Activated naive CD8-positive, alpha-beta T cell (primary cell): ENCODE measurements around the gene BRD7.
A peak's percentile ranks its signal among the peaks of the same experiment; 100 is the strongest.

ENCODE experiments used
- H3K27ac Mint-ChIP-seq: one replicate; pipeline ENCODE4 v1.8.0; 2021; ENCODE audit warnings: mixed read lengths
- H3K27me3 Mint-ChIP-seq: one replicate; pipeline ENCODE4 v1.8.0; 2021; ENCODE audit warnings: mixed read lengths
- H3K36me3 Mint-ChIP-seq: one replicate; pipeline ENCODE4 v1.8.0; 2021; ENCODE audit warnings: mixed read lengths
- H3K4me1 Mint-ChIP-seq: one replicate; pipeline ENCODE4 v1.8.0; 2021; ENCODE audit warnings: low read depth, mixed read lengths
- H3K4me3 Mint-ChIP-seq: one replicate; pipeline ENCODE4 v1.8.0; 2021; ENCODE audit warnings: mild to moderate bottlenecking, mixed read lengths
- H3K9me3 Mint-ChIP-seq: one replicate; pipeline ENCODE4 v1.8.0; 2021; ENCODE audit warnings: low read depth, mixed read lengths

The BRD7 gene

GRCh38 chr16:50310308-50311133, 58.3 kb downstream of the BRD7 start:
- H3K4me1 Mint-ChIP-seq = peaks cover 16% of the 10 kb centered on the region
- no peak overlapping the region for H3K4me3 Mint-ChIP-seq

GRCh38 chr16:50309527-50310307, 59.1 kb downstream of the BRD7 start:
- Mint-ChIP-seq H3K36me3 (peaks cover 2% of the 10 kb centered on the region), H3K9me3 (no peaks in the 10 kb centered on the region), H3K27me3 (no peaks in the 10 kb centered on the region), H3K4me1 (peaks cover 15% of the 10 kb centered on the region), H3K4me3 (no peak overlapping the region), H3K27ac (peak overlapping the region; percentile 58)

More at GRCh38 chr16:50310308-50311133, 58.3 kb downstream of the BRD7 start:
- Mint-ChIP-seq H3K36me3 (peaks cover 2% of the 10 kb centered on the region), H3K27me3 (no peaks in the 10 kb centered on the region), H3K27ac (peak overlapping the region; percentile 58), H3K9me3 (no peaks in the 10 kb centered on the region)

GRCh38 chr16:50309156-50309526, 59.6 kb downstream of the BRD7 start:
- Mint-ChIP-seq H3K4me1 (peaks cover 11% of the 10 kb centered on the region), H3K27me3 (no peaks in the 10 kb centered on the region), H3K27ac (no peak overlapping the region), H3K9me3 (no peaks in the 10 kb centered on the region), H3K4me3 (no peak overlapping the region), H3K36me3 (peaks cover 2% of the 10 kb centered on the region)

GRCh38 chr16:50308237-50308965, 60.4 kb downstream of the BRD7 start:
- no peaks in the 10 kb centered on the region for H3K9me3 Mint-ChIP-seq
- no peak overlapping the region for H3K4me3 Mint-ChIP-seq
- H3K4me1 Mint-ChIP-seq = peaks cover 7% of the 10 kb centered on the region
- no peak overlapping the region for H3K27ac Mint-ChIP-seq
- H3K27me3 Mint-ChIP-seq = no peaks in the 10 kb centered on the region
- H3K36me3 Mint-ChIP-seq = peaks cover 2% of the 10 kb centered on the region

DNA sequence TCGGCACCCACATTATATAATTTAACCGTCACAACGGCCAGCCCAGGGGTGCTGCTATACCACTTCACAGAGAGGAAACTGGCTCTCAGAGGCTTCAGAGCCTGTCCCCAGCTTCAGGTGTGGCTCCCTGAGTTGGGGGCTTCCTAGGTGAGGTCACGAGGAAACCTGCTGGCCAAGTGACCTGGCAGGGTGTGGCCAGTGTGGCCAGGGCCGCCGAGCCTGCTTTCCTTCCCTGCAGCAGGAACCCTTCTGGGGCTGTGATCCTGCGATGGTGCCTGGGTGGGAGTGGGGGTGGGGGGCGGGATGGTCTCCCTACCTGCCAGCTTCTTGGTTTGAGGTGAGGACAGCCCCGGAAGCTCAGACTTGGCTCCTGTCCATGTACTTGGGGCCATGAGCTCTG, 62.5 kb downstream of the BRD7 start:
- Mint-ChIP-seq H3K4me1 (no peaks in the 10 kb centered on the region), H3K9me3 (no peaks in the 10 kb centered on the region), H3K4me3 (no peak overlapping the region), H3K27ac (no peak overlapping the region), H3K27me3 (no peaks in the 10 kb centered on the region), H3K36me3 (no peaks in the 10 kb centered on the region)

DNA sequence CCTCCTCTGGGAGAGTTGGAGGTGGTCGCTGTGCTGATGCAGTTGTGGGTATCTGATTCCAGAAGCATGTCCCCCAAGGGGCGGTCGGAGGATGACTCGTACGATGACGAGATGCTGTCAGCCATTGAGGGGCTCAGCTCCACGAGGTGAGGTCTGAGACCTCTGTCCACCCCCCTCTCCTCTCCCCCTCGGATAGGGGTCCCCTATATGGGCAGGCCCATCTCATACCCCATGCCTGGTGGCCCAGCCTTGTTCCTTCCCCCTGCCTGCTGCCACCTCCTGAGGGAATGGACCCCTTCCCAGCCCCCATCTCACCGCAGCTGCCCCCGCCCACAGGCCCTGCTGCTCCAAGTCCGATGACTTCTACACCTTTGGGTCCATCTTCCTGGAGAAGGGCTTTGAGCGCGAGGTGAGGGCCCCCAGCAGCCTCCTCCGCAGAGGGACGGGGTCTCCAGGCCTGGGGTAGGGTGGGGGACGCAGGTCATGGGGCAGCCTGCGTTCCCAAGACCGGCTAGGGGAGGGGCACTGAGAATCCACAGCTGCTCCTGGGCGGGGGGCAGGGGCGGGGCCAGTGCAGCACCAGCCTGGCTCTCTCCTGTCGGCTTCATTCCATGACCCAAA, 63.2 kb downstream of the BRD7 start:
- H3K4me1 Mint-ChIP-seq = no peaks in the 10 kb centered on the region
- H3K9me3 Mint-ChIP-seq = no peaks in the 10 kb centered on the region
- no peak overlapping the region for H3K4me3 Mint-ChIP-seq
- no peak overlapping the region for H3K27ac Mint-ChIP-seq
- no peaks in the 10 kb centered on the region for H3K27me3 Mint-ChIP-seq
- no peaks in the 10 kb centered on the region for H3K36me3 Mint-ChIP-seq

DNA sequence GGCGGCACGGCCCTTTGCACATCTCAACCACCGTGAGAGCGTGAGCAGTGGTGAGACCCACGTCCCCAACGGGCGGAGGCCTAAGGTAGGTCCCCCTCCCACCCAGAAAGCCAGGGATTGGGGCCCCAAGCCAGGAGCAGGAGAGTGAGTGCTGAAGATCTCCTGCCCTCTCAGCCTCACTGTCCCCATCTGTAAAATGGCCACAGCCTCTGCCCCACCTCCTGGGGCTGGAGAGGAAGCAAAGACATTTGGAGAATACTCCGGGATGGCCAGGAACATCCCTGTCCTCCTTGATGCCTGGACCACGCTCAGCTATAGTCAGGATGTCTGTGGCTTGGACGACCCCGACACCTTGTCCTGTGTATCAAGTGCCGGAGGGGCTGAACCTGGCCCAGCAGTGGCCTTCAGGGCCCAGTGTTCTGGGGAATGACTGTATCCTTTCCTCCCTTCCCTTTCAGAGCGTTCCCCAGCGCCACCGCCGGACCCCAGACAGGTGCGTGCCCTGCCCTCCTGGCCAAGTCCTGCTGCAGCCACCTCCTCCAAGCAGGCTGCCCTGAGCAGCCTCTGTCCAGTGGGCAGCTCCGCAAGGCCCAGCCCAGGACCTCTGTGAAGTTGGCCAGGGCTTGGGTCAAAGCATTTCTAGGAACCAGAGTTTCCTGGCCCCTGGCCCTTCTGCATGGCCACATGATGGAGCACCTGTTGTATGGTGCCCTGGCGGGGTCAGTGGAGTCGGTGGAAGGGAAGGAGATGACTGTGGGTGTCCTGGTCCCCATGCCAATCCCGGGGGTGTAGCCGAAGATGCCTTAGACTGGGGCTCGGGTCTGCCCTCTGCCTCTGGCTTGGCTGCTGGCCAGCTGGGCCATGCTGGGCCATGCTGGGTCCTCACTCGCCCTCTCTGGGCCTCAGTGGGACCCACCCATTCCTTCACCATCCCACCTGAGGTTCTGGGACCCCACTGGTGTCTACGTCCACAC, 64.0 kb downstream of the BRD7 start:
- no peaks in the 10 kb centered on the region for H3K36me3 Mint-ChIP-seq
- no peak overlapping the region for H3K27ac Mint-ChIP-seq
- H3K4me3 Mint-ChIP-seq = no peak overlapping the region
- no peaks in the 10 kb centered on the region for H3K27me3 Mint-ChIP-seq
- H3K9me3 Mint-ChIP-seq = no peaks in the 10 kb centered on the region
- H3K4me1 Mint-ChIP-seq = no peaks in the 10 kb centered on the region

DNA sequence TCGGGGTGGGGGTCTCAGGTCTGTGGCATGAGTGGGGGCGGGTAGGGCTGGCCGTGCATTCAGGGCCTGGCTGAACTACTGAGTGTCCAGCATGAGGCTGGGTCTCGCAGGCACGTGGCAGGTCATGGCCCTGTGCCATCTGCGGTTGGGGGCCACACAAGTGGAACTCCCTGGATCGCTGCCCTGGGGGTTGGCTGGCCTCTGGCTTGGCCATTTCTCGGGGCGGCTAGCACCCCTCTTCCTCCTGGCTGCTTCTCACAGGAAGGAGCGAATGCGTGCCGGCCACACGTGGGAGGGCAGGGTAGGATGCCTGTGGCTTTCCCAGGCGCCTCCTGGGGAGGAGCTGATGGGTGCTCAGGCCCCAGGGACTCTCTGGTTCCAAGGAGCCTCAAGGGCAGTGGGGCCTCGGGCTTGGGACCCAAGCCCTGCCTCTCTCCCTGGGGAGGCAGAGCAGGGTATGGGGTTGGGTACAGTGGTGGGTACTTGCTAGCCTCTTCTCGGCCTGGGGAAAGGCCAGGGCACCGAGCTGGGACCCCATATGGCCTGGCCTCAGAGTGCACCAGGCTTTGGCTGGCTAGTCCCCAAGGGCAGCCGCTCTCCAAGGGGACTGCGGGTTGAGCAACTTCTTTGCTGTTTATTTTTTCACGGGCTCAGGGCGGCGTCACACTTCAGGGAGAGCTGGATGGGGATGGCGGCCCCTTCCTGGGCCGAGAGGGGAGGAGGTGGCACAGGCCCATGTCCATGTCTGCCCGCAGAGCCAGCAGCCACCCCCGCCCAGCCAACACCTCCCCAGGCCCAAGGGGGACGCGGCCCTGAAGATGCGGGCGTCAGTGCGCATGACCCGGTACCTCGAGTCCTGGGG, 65.0 kb downstream of the BRD7 start:
- no peaks in the 10 kb centered on the region for H3K9me3 Mint-ChIP-seq
- no peaks in the 10 kb centered on the region for H3K4me1 Mint-ChIP-seq
- H3K27ac Mint-ChIP-seq = no peak overlapping the region
- no peaks in the 10 kb centered on the region for H3K27me3 Mint-ChIP-seq
- no peaks in the 10 kb centered on the region for H3K36me3 Mint-ChIP-seq
- no peak overlapping the region for H3K4me3 Mint-ChIP-seq

DNA sequence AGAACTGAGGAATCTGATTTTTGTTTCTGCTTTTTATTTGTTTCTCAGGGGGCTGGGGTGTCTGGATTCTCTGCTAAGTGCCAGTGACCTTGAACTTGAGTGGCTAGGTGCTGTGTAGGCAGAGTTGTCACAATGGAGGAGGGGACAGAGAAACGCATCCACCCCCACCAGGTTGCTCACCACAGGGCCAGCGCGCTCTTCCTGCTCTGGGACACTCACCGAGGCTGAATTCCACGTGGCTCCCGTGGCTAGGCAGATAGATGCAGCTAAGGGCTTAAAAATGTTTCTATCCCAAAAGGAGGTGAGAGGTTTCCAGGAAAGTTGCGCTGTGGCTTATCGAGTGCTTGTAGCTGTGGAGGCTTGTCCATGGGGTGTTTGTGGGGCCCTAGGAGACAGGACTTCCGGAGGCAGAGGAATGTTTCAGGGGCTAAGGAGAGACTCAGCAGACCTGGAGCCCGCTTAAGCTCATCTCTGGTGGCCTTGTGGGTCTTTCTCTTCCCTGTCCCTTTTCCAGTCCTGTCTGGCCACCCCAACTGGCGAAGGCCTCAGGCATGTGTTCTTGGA, 65.7 kb downstream of the BRD7 start:
- H3K4me3 Mint-ChIP-seq = no peak overlapping the region

DNA sequence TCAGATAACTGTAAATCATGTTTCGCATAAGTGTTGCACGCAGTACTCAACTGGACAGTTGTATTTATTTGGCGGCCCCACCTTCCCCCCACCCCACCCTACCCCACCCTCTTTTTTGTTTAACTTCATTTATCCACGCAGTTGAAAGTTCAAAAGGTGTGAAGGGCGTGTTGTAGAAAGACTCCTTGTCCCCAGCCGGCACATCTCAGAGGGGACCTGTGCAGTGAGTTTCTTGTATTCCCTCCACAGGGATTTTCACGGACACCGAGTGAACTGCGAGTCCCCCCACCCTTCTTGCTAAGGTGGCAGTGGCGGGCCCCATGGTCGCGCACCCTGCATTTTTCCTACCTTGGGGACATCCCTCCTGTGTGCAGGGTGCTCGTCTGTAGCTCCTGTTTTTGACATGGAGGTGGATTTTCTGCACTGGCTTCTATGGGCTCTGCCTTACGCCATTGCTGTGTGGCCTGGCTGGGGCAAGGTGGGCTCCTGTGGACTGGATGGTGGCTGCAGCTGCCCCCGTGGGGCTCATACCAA, 66.2 kb downstream of the BRD7 start:
- Mint-ChIP-seq H3K4me1 (no peaks in the 10 kb centered on the region), H3K4me3 (no peak overlapping the region), H3K9me3 (no peaks in the 10 kb centered on the region), H3K27ac (no peak overlapping the region), H3K36me3 (no peaks in the 10 kb centered on the region), H3K27me3 (no peaks in the 10 kb centered on the region)

More for the DNA sequence above, 65.7 kb downstream of the BRD7 start:
- no peak overlapping the region for H3K27ac Mint-ChIP-seq
- H3K27me3 Mint-ChIP-seq = no peaks in the 10 kb centered on the region
- H3K36me3 Mint-ChIP-seq = no peaks in the 10 kb centered on the region
- H3K4me1 Mint-ChIP-seq = no peaks in the 10 kb centered on the region
- no peaks in the 10 kb centered on the region for H3K9me3 Mint-ChIP-seq

DNA sequence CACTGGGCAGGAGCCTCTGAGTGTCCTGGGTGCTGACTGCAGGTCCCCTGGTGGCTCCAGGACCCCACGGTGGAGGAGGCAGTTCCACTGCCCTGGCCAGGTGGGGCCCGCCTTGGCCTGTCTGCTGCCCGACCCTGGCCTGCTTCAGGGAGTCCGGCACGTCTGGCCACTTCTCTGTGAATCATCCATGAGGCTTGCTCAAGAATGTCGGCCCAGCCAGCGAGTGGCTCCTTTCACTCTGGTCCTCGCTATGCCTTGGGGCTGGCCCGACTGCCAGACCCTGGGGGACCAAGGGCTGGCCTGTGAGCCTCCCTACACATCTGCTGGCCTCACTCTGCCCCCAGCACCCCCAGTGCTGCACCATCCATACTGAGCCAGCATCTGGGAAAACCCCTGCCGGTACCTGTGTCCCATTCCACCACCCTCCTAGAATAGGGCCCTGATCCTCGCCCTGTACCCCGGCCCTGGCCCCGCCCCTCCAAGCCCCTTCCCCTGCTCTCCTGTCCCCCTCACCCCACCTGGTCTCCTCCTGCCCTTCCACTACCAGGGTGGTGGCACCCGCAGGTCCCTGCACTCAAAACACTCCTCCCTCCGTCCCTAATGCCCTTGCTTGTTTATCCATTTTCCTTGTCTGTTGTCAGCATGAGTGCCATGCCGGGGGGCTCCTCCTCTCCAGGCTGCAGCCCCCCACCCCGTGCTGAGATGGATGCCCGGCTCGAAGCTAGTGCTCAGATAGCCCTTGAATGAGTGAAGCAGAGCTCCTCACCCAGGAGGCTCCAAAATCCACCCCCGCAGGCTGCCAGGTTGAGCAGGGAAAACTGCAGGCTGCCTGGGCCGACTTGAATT, 66.9 kb downstream of the BRD7 start:
- H3K4me3 Mint-ChIP-seq = no peak overlapping the region
- no peaks in the 10 kb centered on the region for H3K4me1 Mint-ChIP-seq
- H3K27ac Mint-ChIP-seq = no peak overlapping the region
- H3K9me3 Mint-ChIP-seq = no peaks in the 10 kb centered on the region
- no peaks in the 10 kb centered on the region for H3K36me3 Mint-ChIP-seq
- no peaks in the 10 kb centered on the region for H3K27me3 Mint-ChIP-seq

DNA sequence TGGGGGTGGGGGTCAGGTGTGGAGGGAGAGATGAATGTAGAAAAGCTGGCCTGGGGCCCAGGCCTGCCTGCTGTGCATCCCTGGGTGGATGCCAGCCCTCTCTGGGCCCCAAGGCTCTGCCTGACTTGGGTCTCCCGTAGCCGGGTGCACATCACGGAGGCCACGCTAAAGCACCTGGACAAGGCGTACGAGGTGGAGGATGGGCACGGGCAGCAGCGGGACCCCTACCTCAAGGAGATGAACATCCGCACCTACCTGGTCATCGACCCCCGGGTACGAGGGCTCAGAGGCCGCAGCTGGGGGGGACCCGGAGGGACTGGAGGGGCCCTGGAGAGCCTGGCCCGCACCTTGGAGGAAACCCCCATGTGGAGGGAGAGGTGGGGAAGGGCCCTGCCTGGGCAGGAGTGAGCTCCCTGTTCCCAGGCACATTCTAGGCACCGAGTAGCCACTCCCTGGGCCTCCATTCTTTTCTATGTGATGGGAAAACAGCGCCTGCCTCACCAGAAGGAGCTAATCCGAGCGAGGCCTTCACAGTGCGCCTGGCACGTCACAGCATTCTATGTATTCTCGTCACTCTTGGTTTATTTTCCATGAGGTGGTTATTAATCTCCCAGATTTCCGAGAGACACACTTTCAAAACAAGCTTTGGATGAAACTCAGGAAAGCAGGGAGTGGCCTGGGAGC, 67.7 kb downstream of the BRD7 start:
- no peaks in the 10 kb centered on the region for H3K36me3 Mint-ChIP-seq
- H3K27me3 Mint-ChIP-seq = no peaks in the 10 kb centered on the region
- H3K4me3 Mint-ChIP-seq = no peak overlapping the region
- H3K9me3 Mint-ChIP-seq = no peaks in the 10 kb centered on the region
- H3K4me1 Mint-ChIP-seq = no peaks in the 10 kb centered on the region
- H3K27ac Mint-ChIP-seq = no peak overlapping the region
